H1 (cell line): ENCODE results near the gene SLC25A34. TPM values are rescaled to one million over a fixed set of nuclear protein-coding genes. Genes with fewer than 3 reads are reported as not detected.

Experiments
- CTCF ChIA-PET: fragments of 300-600 bp; sonication (Branson Sonifier 250); formaldehyde crosslinking; loops from one replicate; lab custom pipeline; 2021; ENCODE audit not compliant: partially characterized antibody; lab: Charles Lee
- POLR2A ChIA-PET: fragments of 300-600 bp; sonication (Branson Sonifier 250); formaldehyde crosslinking; loops from one replicate; lab custom pipeline; 2021; ENCODE audit warnings: inconsistent platforms; ENCODE audit not compliant: partially characterized antibody; lab: Charles Lee
- DNase-seq, 2 experiments: peaks; one replicate each; pipeline versions ENCODE4 v3.0.0 to v3.0.0-alpha.2; 2010 to 2022; ENCODE audit warnings: low spot score in 2 of 2, low read depth in 1 of 2, mixed read lengths in 1 of 2
- FAIRE-seq: peaks from 2 replicates; lab custom pipeline; 2011; peaks lifted over from hg19 to GRCh38; lab: Jason Lieb, UNC
- H2AFZ ChIP-seq: 2 replicates; pipeline ENCODE4 v1.8.1; 2012; ENCODE audit warnings: low read length, inconsistent platforms
- H2AK5ac ChIP-seq: 2 replicates; pipeline ENCODE4 v1.6.1; 2013; ENCODE audit warnings: low read depth, low read length
- H2BK120ac ChIP-seq: replicated peaks from 2 replicates; pipeline ENCODE3; 2013; ENCODE audit warnings: low read depth, low read length, inconsistent platforms
- H2BK12ac ChIP-seq: 2 replicates; pipeline ENCODE4 v1.6.1; 2013; ENCODE audit warnings: low read depth, low read length
- H2BK15ac ChIP-seq: 2 replicates; pipeline ENCODE4 v1.6.1; 2013; ENCODE audit warnings: low read length
- H2BK20ac ChIP-seq: 2 replicates; pipeline ENCODE4 v1.6.1; 2013; ENCODE audit warnings: low read length
- H2BK5ac ChIP-seq: 2 replicates; pipeline ENCODE4 v1.6.1; 2013; ENCODE audit warnings: low read depth, low read length
- H3K14ac ChIP-seq: 2 replicates; pipeline ENCODE4 v1.6.1; 2013; ENCODE audit warnings: inconsistent platforms; ENCODE audit not compliant: insufficient read length
- H3K18ac ChIP-seq: 2 replicates; pipeline ENCODE4 v1.6.1; 2013; ENCODE audit warnings: low read length; ENCODE audit errors: extremely low read depth
- H3K23ac ChIP-seq: 2 replicates; pipeline ENCODE4 v1.6.1; 2013; ENCODE audit warnings: inconsistent platforms; ENCODE audit not compliant: insufficient read length
- H3K23me2 ChIP-seq: 2 replicates; pipeline ENCODE4 v1.6.1; 2013; ENCODE audit warnings: low read depth, low read length
- H3K27ac ChIP-seq: 2 replicates; pipeline ENCODE4 v1.6.1; 2011; ENCODE audit warnings: low read depth, low read length, inconsistent platforms
- H3K27me3 ChIP-seq, 4 experiments: replicated peaks in 1 of 4; 1 replicate in 1 of 4; 2 replicates in 3 of 4; pipeline versions ENCODE4 v1.6.1 to v1.8.1; 2011 to 2013; ENCODE audit warnings: low read length in 3 of 4, mild to moderate bottlenecking in 3 of 4, inconsistent platforms in 2 of 4, mixed read lengths in 2 of 4, moderate library complexity in 1 of 4; ENCODE audit not compliant: control insufficient read depth in 3 of 4, insufficient read depth in 3 of 4; ENCODE audit errors: extremely low read depth in 1 of 4
- H3K36me3 ChIP-seq, 4 experiments: 2 replicates each; pipeline versions ENCODE4 v1.6.1 to v1.8.1; 2011 to 2013; ENCODE audit warnings: mild to moderate bottlenecking in 4 of 4, low read length in 3 of 4, moderate library complexity in 2 of 4, control low read depth in 1 of 4, inconsistent platforms in 1 of 4; ENCODE audit not compliant: insufficient read depth in 4 of 4, control insufficient read depth in 2 of 4
- H3K4ac ChIP-seq: replicated peaks from 2 replicates; pipeline ENCODE3; 2013; ENCODE audit warnings: low read length, low read depth, mixed read lengths, inconsistent platforms; ENCODE audit not compliant: insufficient read length
- H3K4me1 ChIP-seq, 4 experiments: replicated peaks in 1 of 4; 1 replicate in 1 of 4; 2 replicates in 3 of 4; pipeline versions ENCODE4 v1.6.1 to v1.8.1; 2011 to 2013; ENCODE audit warnings: low read length in 3 of 4, inconsistent platforms in 2 of 4, mixed read lengths in 1 of 4; ENCODE audit not compliant: insufficient read depth in 4 of 4, control insufficient read depth in 3 of 4
- H3K4me2 ChIP-seq, 2 experiments: 2 replicates each; pipeline versions ENCODE4 v1.6.1 to v1.8.1; 2011 to 2013; ENCODE audit warnings: low read depth in 2 of 2, low read length in 2 of 2, control low read depth in 1 of 2, inconsistent platforms in 1 of 2, mild to moderate bottlenecking in 1 of 2; ENCODE audit not compliant: insufficient read depth in 1 of 2
- H3K4me3 ChIP-seq, 4 experiments: fragments of 200-600, 300-600 bp in 1 of 4; sonication (generic), shearing (Covaris generic), sonication (Bioruptor Twin) in 1 of 4; 2 replicates each; pipeline versions ENCODE4 v1.5.1 to v1.8.1; 2011 to 2016; ENCODE audit warnings: low read length in 4 of 4, low read depth in 3 of 4, control low read depth in 2 of 4, inconsistent platforms in 2 of 4, mild to moderate bottlenecking in 2 of 4, mixed read lengths in 1 of 4, moderate library complexity in 1 of 4; ENCODE audit not compliant: insufficient read depth in 2 of 4; ENCODE audit errors: extremely low read depth in 1 of 4
- H3K56ac ChIP-seq: replicated peaks from 2 replicates; pipeline ENCODE3; 2013; ENCODE audit warnings: low read depth, mild to moderate bottlenecking, mixed read lengths, low read length, inconsistent platforms; ENCODE audit not compliant: insufficient read length
- H3K79me1 ChIP-seq: 2 replicates; pipeline ENCODE4 v1.6.1; 2013; ENCODE audit warnings: low read depth, low read length, control low read depth
- H3K79me2 ChIP-seq, 2 experiments: 2 replicates each; pipeline versions ENCODE4 v1.6.1 to v1.8.1; 2012 to 2013; ENCODE audit warnings: low read length in 2 of 2, mild to moderate bottlenecking in 2 of 2, inconsistent platforms in 1 of 2; ENCODE audit not compliant: insufficient read depth in 2 of 2, control insufficient read depth in 1 of 2
- H3K9ac ChIP-seq, 4 experiments: replicated peaks in 1 of 4; 1 replicate in 1 of 4; 2 replicates in 3 of 4; pipeline versions ENCODE4 v1.6.1 to v1.8.1; 2011 to 2013; ENCODE audit warnings: low read depth in 3 of 4, low read length in 3 of 4, control low read depth in 2 of 4, mild to moderate bottlenecking in 2 of 4, moderate library complexity in 2 of 4, inconsistent platforms in 1 of 4; ENCODE audit errors: extremely low read depth in 1 of 4
- H3K9me3 ChIP-seq, 2 experiments: 2 replicates each; pipeline versions ENCODE4 v1.6.1 to v1.8.1; 2012 to 2013; ENCODE audit warnings: mild to moderate bottlenecking in 2 of 2, moderate library complexity in 2 of 2, control low read depth in 1 of 2, inconsistent platforms in 1 of 2, low read depth in 1 of 2, low read length in 1 of 2, mixed read lengths in 1 of 2; ENCODE audit not compliant: insufficient read depth in 2 of 2
- H4K20me1 ChIP-seq, 2 experiments: replicated peaks in 1 of 2; 2 replicates each; pipeline versions ENCODE3 to v1.8.1; 2011 to 2013; ENCODE audit warnings: inconsistent platforms in 2 of 2, low read length in 2 of 2, mild to moderate bottlenecking in 1 of 2; ENCODE audit not compliant: insufficient read depth in 2 of 2, control insufficient read depth in 1 of 2
- H4K5ac ChIP-seq: 2 replicates; pipeline ENCODE4 v1.6.1; 2013; ENCODE audit warnings: low read length, low read depth, mixed read lengths, inconsistent platforms; ENCODE audit not compliant: insufficient read length
- H4K8ac ChIP-seq: 2 replicates; pipeline ENCODE4 v1.8.0; 2013; ENCODE audit warnings: mild to moderate bottlenecking, moderate library complexity, low read length, inconsistent platforms; ENCODE audit not compliant: insufficient read depth; ENCODE audit errors: extremely low read depth
- H4K91ac ChIP-seq: replicated peaks from 2 replicates; pipeline ENCODE3; 2013; ENCODE audit warnings: low read length, mixed read lengths, inconsistent platforms; ENCODE audit not compliant: insufficient read length
- BCL11A ChIP-seq, 2 experiments: IDR thresholded peaks; one replicate each; pipeline ENCODE4 v1.6.1; 2011; ENCODE audit warnings: low read depth in 2 of 2, low read length in 2 of 2, mild to moderate bottlenecking in 2 of 2
- CBX8 ChIP-seq: fragments of 300-800, 300-1000 bp; sonication (generic); IDR thresholded peaks from 2 replicates; pipeline ENCODE4 v1.7.1; 2016; ENCODE audit warnings: low read depth, low read length, borderline replicate concordance
- E2F6 ChIP-seq: IDR thresholded peaks from 2 replicates; pipeline ENCODE4 v1.6.1; 2012; ENCODE audit warnings: inconsistent platforms
- EP300 ChIP-seq, 2 experiments: IDR thresholded peaks; 1 replicate in 1 of 2; 2 replicates in 1 of 2; pipeline ENCODE4 v1.6.1; 2011 to 2012; ENCODE audit warnings: low read depth in 2 of 2, low read length in 2 of 2, mild to moderate bottlenecking in 2 of 2, borderline replicate concordance in 1 of 2, inconsistent platforms in 1 of 2, moderate library complexity in 1 of 2
- GABPA ChIP-seq: IDR thresholded peaks from 2 replicates; pipeline ENCODE4 v1.6.1; 2011; ENCODE audit warnings: mild to moderate bottlenecking, low read length, moderate library complexity, borderline replicate concordance; ENCODE audit not compliant: insufficient read depth
- KDM4A ChIP-seq: IDR thresholded peaks from one replicate; pipeline ENCODE4 v1.7.1; 2012; ENCODE audit warnings: low read depth, mild to moderate bottlenecking, moderate library complexity, low read length, inconsistent platforms; ENCODE audit not compliant: severe bottlenecking
- NRF1 ChIP-seq: IDR thresholded peaks from 2 replicates; pipeline ENCODE4 v1.6.1; 2011; ENCODE audit warnings: mild to moderate bottlenecking, low read depth, low read length, improper control_type of control experiment
- RXRA ChIP-seq: IDR thresholded peaks from 2 replicates; pipeline ENCODE4 v1.6.1; 2011; ENCODE audit warnings: low read depth, mild to moderate bottlenecking, low read length, moderate library complexity; ENCODE audit not compliant: insufficient read depth
- SIN3A ChIP-seq, 2 experiments: IDR thresholded peaks in 1 of 2; conservative IDR thresholded peaks in 1 of 2; 2 replicates each; pipeline ENCODE4 v1.6.1; 2011 to 2012; ENCODE audit warnings: low read length in 2 of 2, improper control_type of control experiment in 1 of 2, low read depth in 1 of 2, mild to moderate bottlenecking in 1 of 2
- SP2 ChIP-seq: IDR thresholded peaks from 2 replicates; pipeline ENCODE4 v1.6.1; 2012; ENCODE audit warnings: mild to moderate bottlenecking, low read length, inconsistent platforms
- TCF12 ChIP-seq: IDR thresholded peaks from 2 replicates; pipeline ENCODE4 v1.6.1; 2011; ENCODE audit warnings: low read depth, mild to moderate bottlenecking, low read length
- TEAD4 ChIP-seq: IDR thresholded peaks from 2 replicates; pipeline ENCODE4 v1.6.1; 2012; ENCODE audit warnings: low read depth, low read length, inconsistent platforms, mixed read lengths
- ZNF274 ChIP-seq: IDR thresholded peaks from 2 replicates; pipeline ENCODE4 v1.7.0; 2012; ENCODE audit warnings: low read length, borderline replicate concordance; ENCODE audit errors: extremely low read depth
- WGBS, 2 experiments: shearing (Covaris generic) in 1 of 2; methylation state at CpG; one replicate each; pipeline versions ENCODE4 v1.1.6 to v1.1.7; 2013 to 2015; ENCODE audit warnings: low lambda C conversion rate in 2 of 2, mixed read lengths in 2 of 2, inconsistent platforms in 1 of 2, low coverage in 1 of 2, missing lambda C conversion rate in 1 of 2; ENCODE audit not compliant: insufficient replicate concordance in 2 of 2, insufficient coverage in 1 of 2, insufficient read length in 1 of 2; ENCODE audit errors: extremely low coverage in 1 of 2, missing lambda C conversion rate in 1 of 2; 5-methylcytosine and 5-hydroxymethylcytosine counted together
- polyA plus RNA-seq, 7 experiments: library from polyadenylated mRNA; depleted of rRNA in 3 of 7; stranded (reverse) in 5 of 7; unstranded in 2 of 7; fragments of >200 nt in 5 of 7; fragments of 200-250 nt in 2 of 7; gene quantifications; 1 replicate in 5 of 7; 2 replicates in 1 of 7; 4 replicates in 1 of 7; pipeline versions ENCODE4 v1.2.1 to v1.2.3, GENCODE V29; 2011 to 2013; ENCODE audit warnings: missing spikeins in 2 of 7, mixed read lengths in 2 of 7
- total RNA-seq: library from RNA; stranded (reverse); fragmentation: NEBNext Ultra II Directional; extraction: Animal tissue kit (Norgen Biotek cat#: 25700); gene quantifications from 2 replicates; pipeline ENCODE4 v1.2.1, GENCODE V29; 2021

SLC25A34 gene
- total and polyA plus RNA-seq, 2 of the 8 experiments (the other 6 are each of a cell fraction or from before 2014, with no cell fraction given), result 0.48 to 0.62 TPM

- no peak overlapping the region for H3K23ac ChIP-seq
- no peaks in the 10 kb centered on the region for H3K9me3 ChIP-seq
- H2BK20ac ChIP-seq, result no peak overlapping the region
- H3K4me1 ChIP-seq, result peaks cover 14 to 33% (median 26%) of the 10 kb centered on the region in 4 experiments
- H3K23me2 ChIP-seq, result peaks cover 10% of the 10 kb centered on the region; the same call in 1 of the 2 replicates
- POLR2A ChIA-PET, result interaction anchor here (0.8 to 2.4 kb wide), 4 partner anchors 8 to 196 kb away, joined by 3 to 8 read pairs (median 4); partner anchors contain the start of gene TMEM82
- H3K18ac ChIP-seq, result no peak overlapping the region
- H3K79me1 ChIP-seq, result peaks cover 5% of the 10 kb centered on the region
- H3K14ac ChIP-seq, result no peak overlapping the region
- no peak overlapping the region for H3K4me3 ChIP-seq
- H3K9ac ChIP-seq, result no peak overlapping the region
- H2AFZ ChIP-seq, result no peak overlapping the region
- CTCF ChIA-PET, result interaction anchor here (0.8 to 1.2 kb wide), 3 partner anchors 8 to 36 kb away, joined by 4 to 5 read pairs (median 5); no protein-coding TSS in a partner anchor
- H4K91ac ChIP-seq, result no peak overlapping the region
- DNase-seq (no peak), FAIRE-seq (no peak)
- 82% methylated on average over 4 of the region's 4 CpGs; no CpG with 5 or more reads in 1 of the 2 experiments for WGBS, 2 experiments
- H4K8ac ChIP-seq, result no peak overlapping the region
- no peak overlapping the region for H2BK15ac ChIP-seq
- H4K20me1 ChIP-seq, result no peaks in the 10 kb centered on the region
- no peak overlapping the region for H4K5ac ChIP-seq
- no peak overlapping the region for H2BK12ac ChIP-seq
- H2BK5ac ChIP-seq, result no peak overlapping the region
- no peaks in the 10 kb centered on the region for H3K27me3 ChIP-seq
- H2BK120ac ChIP-seq, result no peak overlapping the region
- H2AK5ac ChIP-seq, result no peak overlapping the region
- no peaks in the 10 kb centered on the region for H3K36me3 ChIP-seq
- H3K27ac ChIP-seq, result no peak overlapping the region
- H3K56ac ChIP-seq, result no peak overlapping the region
- peak overlapping the region in 1 of 2 experiments; percentile 80; a peak in 2 of 4 replicates for H3K4me2 ChIP-seq
- no peak overlapping the region for H3K4ac ChIP-seq
- peaks cover 0 to 18% of the 10 kb centered on the region in 2 experiments; a peak in 2 of 4 replicates for H3K79me2 ChIP-seq
- TF ChIP-seq KDM4A (no peak), BCL11A (IDR thresholded peaks at IDR 0.05; ENCODE audit: low read depth in 2 of 2, low read length in 2 of 2) (no peak), EP300 (IDR thresholded peaks at IDR 0.05; ENCODE audit: borderline replicate concordance in 1 of 2, low read depth in 2 of 2, low read length in 2 of 2) (no peak), GABPA (no peak), SIN3A (conservative IDR thresholded peaks at IDR 0.05 in 1 of 2, IDR thresholded peaks at IDR 0.05 in 1 of 2; ENCODE audit: low read depth in 1 of 2, low read length in 2 of 2) (no peak), RXRA (no peak), NRF1 (no peak), TCF12 (no peak), TEAD4 (no peak), CBX8 (no peak), ZNF274 (no peak), E2F6 (no peak), SP2 (no peak)
Measured at GRCh38 chr1:15755646-15756040, 19.6 kb downstream of the SLC25A34 start.
